NOMO-1 treated with DMSO at 0.1 percent for 48 hours (cell line): ENCODE data around the gene ADSS1.

ENCODE experiments used
- DNase-seq: peaks from one replicate; lab custom pipeline; 2025; ENCODE audit not compliant: unreplicated experiment; lab: John Stamatoyannopoulos, UW

ADSS1 gene

DNA sequence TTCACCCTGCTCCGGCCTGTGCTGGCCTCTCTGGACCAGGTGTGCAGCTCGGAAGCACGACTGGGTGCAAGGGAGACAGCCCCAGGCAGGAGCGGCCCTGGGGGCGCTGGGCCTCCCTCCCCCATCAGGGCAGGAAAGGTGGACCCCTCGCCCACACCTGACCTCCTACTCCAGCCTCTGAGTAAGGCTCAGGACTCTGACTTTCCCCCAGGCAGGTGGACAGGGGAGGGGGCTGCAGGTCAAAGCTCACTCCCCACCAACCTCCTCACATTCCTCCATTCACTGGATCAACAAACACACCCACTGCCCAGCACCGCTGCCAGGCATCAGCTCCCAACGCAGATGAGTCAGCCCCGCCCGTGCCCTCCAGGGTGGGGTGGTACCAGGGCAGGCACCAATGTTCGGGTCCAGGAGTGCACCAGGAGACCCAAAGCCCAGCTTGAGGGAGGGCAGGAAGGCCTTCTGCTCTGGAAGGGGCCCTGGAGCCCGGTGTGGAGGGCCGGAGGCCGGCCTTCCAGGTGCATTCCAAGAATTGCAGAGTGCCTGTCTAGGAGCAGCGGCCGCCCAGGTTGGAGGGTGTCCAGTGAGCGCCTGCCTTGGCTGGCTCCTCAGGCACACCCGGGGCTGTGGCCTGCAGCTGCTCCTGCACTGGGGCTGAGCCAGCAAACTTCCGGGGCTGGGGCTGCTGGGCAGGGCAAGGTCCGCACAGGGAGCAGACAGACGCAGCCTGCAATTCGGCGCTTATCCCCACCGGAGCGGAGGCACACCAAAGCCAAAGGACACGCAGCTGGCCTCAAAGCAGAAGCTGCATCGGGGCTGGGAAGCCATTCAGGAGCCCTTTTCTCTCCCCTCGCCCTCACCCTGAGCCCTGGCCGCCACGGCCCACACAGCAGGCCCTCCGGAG, 36.2 kb upstream of the ADSS1 start:
- DNase-seq: no peak

DNA sequence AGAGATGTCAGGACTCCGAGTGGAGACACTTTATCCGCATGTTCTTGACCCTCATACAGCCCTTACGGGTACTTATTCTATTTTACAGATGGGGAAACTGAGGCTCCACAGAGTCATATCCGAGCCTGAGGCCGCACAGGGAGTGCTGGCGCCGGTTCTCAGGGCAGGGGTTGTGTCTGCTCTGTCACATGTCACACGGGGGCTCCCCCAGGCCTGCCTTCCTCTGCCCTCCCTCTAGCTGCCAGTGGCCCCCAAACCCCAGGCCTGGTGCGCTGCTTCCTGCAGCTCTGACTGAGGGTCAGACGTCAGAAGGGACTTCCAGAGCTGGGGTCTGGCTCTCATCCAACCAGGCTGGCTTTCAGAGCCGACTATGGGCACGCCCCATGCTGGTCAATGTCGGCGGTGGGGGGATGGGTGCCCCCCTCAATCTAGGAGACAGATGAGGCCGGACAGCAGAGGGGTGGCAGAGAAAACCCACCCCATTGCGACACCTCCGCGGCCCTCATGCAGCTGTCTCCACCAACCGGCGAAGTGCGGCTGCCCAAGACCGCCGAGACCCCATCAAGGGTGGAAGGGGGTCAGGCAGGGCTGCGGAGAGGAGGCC, 35.4 kb upstream of the ADSS1 start:
- DNase-seq: no peak

DNA sequence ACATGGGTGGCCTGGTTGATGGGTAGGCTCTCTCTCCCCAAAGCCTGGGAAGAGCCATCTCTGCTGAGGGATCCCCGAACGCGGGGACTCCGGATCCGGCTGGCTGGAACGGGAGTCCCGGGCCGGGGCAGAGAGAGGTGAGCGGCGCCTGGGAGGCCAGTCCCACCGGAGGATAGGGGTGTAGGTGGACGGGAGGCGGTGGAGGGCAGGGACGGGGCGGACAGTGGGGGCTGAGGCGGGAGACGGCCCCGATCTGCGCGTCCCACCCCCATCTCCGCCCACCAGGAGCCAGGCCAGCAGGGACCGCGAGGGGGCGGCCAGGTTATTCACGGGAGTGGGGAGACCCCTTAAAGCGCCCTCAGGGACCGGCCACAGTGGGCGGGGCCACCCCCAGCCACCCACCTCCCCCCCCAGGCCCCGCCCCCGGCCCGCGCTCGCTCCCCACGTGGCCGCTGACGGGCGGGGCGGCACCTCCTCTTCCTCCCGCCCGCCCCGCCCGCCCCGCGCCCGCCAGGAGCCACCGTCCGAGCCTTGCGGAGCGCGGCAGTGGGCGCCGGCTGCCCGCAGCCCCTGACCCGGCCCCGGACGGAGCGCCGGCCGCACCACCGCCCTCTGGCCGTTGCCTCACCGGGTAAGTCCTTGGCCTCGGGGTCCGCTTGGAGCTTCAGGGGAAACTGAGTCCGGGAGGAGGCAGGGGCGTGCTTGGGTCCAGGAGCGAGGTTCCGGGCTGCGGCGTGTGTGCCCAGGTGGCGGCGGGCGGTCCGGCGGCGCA, 34.7 kb upstream of the ADSS1 start, which contains the start of gene INF2:
TSS of gene INF2 (plus strand) at position 510 of the 772 bp plus-strand sequence. CDS start 11,748 bp downstream, outside the sequence.
- DNase-seq: peak; percentile 21

DNA sequence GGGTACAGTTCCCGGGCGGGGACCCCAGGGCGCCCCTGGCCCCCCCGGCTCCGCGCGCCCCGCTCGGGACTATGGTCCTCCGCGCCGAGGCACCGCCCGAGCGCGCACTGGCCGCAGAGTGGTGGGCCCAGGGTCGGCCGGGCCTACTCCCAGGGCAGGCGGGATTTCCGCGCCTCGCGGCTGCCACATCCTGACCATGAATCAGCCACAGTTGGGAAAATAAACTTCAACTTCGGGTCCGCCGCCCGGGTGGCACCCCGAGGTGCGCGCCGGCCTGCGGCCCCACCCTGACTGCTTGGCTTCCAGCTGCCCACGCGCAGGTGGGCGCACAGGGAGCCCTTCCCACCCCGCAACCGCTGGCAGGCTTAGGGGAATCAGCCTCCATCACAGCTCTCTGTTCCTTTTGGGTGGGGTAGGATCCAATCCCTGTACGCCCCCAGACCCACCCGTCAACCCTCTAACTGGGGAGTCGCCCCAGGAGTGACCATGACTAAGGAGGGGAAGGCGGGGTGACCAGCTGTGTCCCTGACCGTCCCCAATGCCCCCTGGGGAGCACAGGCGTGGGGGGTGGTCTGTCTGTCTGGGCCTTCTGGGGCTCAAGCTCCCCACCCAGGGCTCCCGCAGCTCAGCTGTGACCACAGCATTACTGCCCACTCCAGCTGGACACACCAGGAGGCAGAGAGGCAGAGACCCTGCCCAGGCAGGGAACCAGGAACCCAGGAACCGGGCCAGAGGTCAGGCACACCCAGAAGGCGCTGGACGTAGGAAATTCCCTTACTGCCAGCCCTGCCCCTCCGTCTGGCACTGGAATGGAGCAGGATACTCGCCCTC, 33.9 kb upstream of the ADSS1 start:
- DNase-seq: no peak

DNA sequence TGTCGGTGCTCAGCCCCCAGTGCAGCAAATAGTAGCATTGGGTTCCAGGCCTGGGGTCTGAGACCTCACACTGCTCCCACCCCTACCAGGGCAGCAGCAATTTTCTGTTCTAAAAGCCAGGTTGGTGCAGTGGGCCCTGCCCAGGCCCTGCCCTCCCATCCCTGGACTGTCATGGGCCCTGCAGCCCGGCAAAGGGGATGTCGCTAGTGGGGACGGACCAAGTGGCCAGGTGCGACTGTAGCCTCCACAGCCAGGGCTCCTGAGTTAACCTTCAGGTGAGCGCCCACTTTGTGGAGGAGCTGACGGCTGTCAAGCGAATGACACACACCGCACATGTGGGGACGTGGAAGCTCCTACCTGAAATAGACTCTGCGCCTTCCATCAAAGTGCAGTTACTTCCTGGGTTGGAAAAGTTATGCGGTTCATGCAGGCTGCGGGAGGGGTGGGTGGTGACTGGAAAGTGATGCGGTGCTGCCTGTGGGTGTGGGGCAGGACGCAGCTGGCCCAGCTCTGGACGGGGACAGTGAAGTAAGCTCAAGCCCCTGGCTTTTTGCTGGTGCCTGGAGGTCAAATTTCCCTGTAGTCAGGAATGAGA, 33.1 kb upstream of the ADSS1 start:
- DNase-seq: no peak

DNA sequence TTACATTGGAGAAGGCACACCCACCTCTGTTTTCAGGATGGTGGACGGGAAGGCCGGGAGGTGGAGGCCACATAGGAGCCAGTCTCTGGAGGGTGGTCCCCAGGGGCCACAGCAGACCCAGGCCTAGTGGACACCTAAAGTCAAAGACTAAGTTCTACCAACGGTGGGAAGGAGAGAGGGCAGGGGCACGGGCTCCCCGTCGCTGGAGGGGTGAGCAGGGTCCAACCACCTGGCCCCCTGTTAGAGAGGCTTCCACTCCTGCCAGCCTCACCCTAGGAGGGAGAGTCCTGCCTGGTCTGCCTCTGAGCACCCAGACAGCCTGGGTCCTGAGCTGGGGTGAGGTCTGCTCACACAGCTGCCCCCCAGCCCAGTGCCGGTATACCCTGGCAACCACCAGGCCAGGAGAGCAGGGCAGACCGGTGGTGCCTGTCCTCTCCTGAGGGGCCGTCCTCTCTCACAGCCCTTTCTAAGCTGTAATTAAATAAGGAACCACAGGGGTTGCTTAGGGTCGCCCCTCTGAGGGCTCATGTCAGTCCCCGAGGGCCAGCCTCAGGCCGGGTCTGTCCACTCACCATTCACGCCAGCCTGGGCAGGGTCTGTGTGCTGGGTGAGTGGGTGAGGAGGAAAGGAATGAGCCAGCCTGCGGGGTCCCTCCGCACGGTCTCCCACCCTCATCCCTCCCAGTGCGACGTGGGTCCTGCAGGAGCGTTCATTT, 32.3 kb upstream of the ADSS1 start:
- no peak for DNase-seq

DNA sequence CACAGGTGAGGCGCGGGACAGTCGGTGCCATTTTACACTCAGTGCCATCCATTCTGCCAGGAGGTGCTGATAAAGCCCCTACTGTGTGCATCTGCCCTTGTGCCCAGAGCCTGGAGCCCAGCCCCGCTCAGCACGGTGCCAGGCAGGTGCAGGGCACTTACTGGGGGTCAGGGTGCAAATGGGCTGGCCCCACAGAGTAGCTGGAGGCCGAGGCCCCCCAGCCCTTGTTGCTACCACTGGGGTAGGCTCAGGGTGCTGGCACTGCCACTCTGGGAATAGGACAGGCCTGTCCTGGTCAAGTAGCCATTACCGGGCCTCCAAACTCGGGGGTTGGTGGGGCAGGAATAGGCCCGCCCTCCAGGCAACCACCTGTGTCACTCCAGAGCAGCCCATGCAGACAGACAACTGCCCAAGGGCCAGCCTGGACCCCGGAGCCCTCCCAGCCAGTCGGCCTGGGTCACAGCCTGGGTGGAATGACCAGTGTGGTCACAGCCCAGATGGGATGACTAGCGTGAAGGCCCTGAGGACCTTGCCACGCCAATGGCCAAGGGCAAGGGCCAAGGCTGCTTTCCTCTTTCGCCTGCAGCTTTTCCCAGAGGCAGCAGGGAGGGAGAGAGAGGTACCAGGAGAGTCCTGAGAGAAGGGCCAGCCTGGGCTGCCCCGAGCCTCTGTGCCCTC, 31.6 kb upstream of the ADSS1 start:
- no peak for DNase-seq

DNA sequence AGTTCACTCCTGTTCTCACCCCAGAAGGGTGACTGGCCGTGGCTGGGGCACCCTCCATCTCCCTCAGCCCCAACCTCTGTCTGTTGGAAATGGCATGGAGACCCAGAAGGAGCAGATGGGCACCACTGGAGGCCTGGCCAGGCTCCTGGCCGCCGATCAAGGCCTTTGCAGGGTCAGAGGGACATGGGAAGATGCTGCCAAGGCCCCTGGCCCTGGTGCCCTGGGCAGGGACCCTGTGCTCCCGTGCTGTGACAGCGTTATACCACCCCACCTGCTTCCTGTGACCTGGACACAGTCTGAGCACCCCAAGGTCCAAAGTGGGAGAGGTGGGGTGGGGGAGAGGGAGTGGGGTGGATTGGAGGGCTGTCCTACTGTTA, 31.1 kb upstream of the ADSS1 start:
- no peak for DNase-seq

DNA sequence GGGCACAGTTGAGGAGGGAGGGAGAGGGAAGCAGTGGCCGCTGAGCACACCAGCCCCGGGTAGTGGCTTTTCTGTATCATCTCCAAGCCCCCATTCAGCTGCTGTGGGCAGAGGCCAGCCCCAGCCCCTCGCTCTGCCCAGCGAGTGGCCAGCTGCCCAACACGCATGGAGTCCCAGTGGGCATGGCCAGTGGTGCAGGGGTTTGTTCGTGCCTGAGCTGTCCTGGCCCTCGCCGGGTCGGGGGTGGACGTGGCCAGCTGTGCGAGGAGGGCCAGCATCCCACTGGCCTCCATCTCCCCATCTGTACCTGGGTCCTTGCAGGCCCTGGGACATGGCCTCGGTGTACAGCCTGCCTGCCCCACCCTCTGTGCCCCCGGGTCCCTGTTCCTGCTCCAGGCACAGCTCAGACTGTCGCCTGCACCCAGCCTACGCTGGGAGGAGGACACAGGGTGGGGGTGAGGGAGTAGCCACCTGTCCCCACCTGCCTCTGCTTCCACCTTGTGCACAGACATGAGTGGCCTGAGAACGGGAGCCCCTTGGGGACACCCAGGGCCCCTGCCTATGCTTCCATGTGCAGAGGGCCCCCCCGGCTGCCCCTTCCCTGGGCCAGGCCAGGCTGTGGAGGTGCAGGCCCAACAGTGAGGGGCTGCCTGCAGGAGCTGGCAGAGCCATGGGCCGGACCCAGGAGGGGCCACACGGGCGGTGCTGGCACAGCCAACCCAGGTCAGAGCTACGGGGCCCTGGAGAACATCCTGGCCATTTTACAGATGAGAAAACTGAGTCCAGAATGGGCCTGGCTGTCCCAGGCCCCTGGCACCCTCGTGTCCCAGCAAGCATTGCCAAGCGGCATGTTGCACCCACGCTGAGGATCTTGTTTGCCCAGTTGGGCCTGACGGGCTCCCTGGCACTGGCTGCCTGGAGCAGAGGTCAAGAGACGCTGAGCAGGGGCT, 30.3 kb upstream of the ADSS1 start:
- no peak for DNase-seq

DNA sequence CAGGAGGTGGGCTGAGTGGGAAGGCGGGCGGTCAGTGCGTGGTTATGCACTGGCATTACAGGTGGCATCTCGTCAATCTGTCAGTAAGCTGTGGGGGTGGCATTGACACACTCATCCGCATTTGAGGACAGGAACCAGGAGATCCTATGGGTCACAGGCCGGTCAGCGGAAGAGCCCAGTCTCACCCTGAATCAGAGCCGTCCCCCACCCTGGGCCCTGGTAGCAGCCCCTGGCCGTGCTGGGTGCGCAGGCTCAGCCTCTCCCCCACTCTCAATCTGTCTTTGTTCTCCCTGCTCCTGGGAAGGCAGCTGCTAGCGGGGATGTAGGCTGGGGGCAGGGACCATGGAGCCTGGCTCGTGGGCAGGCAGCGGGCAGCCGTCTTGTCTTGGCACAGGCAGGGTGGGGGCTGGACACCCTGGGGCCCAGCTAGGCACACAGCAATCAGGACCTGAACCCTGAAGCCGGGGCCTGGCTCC, 29.5 kb upstream of the ADSS1 start:
- DNase-seq: no peak

DNA sequence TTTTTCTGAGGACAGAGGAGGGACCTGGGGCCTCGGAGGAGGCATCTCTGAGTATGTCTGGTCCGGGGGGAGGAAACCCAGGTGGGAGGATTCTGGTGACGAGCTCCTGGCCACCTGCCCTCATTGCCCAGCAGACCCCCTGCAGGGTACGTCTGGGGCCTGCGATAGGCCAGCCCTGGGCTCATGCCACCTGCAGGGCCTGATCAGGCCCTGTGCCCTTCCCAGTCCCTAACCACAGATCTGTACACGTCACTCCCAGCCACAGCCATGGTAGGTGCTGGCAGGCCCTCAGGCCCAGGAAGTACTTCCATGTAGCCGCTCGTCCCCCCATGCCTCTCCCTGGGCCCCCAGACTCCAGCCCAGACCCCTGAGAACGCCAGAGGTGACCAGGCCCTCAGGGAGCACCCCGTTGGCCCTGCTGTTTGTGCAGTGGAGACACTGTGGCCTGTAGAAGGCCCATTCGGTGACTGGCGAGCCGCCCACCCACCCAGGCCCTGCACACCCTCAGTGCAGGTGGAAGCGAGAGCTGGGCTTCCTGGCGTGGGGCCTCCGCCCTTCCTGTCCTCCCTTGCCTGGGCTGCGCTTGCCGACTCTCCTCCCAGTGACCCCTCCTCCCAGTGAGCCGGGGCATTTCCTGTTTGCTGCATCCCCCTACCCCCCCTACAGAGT, 28.9 kb upstream of the ADSS1 start:
- no peak for DNase-seq

DNA sequence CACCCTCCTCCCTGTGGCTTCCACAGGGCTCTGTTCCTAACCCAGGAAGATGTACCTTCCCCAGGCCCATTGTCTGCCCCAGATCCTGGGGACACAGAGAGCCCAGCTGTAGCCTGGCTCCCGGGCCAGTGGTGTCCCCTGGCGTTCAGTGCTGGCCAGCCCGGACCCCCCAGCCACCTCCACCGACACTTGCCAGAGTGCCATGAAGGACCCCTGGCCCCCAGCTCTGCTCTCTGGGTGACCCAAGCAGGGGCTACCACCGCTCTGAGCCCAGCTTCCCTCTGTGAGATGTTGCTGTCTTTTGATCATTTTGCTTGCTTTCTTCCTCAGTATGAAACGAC, 28.4 kb upstream of the ADSS1 start:
- DNase-seq: no peak

DNA sequence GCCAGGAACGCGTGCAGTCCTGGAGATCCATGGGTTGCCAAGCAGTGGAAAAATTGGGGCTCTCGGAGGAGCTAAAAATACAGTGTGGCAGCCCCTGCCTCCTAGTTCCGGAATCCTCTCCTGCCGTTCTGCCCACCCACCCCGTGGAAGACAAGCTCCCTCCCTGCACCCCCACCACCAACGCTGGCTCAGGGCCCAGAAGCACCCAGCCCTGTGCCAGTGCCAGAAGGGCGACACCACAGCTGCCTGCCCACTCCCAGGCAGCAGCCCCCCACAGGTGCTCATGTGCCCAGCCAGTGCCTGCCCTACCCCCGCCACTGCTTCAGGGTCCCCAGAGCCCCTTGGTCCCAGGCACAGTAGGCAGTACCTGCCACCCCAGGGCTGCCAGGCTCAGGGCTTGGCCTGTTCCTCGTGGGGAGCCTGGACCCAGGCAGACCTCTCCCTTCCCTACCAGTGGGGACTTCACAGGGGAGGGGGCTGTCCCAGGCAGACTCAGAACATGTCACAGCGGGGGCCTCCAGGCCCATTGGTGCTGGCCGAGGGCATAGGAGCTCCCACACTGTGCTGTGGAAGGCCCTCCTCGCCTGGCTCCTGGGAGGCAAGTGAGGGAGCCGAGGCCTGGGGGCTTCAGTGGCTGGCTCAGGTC, 27.2 kb upstream of the ADSS1 start:
- no peak for DNase-seq

DNA sequence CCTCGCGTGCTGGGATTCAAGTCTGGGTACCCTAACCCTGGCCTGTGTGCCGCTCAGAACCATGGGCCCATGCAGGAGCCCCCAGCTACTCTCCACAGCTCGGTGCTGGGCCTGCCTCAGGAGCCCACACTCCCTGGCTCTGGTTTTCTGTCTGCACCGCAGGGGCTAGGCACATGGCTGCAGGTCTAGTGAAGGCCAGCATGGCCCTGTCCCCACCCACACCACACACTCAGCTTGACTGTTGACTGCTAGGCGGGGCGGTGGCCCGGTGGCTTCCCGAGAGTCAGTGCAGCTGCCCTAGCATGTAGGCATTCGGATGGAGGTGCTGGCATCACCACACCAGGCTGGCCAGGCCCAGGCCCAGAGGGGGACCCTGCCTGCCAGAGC, 26.7 kb upstream of the ADSS1 start:
- DNase-seq: no peak

DNA sequence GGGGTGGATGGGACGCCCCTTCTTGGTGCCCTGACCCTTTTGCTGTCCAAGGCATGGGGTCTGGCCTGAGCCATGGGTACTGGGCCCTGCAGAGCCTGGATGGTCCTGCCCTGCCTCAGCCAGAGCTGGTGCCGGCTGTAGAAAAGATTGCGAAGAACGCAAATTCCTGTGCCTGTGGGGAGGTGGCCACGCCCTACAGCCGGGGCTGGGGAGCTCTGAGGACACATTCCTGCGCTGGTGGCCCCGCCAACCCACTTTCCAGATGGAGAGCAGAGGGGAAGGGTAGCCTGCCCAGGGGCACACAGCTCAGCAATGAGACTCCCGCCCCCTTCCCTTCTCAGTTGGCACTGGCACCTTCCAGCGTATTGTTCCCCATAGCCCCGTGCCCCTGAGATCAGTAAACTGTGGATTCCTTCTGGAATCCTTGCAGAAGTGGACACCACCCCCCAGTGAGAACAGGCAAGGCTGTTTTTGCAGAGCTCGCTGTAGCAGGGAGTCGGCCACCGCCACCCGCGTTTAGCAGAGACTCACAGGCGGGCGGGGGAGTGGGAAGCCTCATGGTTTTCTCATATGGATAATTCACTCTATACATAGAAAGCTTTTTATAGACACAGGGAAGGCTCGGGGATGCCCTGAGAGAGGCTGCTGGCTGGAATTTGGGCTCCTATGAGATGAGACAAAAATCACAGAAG, 26.0 kb upstream of the ADSS1 start:
- DNase-seq: no peak

DNA sequence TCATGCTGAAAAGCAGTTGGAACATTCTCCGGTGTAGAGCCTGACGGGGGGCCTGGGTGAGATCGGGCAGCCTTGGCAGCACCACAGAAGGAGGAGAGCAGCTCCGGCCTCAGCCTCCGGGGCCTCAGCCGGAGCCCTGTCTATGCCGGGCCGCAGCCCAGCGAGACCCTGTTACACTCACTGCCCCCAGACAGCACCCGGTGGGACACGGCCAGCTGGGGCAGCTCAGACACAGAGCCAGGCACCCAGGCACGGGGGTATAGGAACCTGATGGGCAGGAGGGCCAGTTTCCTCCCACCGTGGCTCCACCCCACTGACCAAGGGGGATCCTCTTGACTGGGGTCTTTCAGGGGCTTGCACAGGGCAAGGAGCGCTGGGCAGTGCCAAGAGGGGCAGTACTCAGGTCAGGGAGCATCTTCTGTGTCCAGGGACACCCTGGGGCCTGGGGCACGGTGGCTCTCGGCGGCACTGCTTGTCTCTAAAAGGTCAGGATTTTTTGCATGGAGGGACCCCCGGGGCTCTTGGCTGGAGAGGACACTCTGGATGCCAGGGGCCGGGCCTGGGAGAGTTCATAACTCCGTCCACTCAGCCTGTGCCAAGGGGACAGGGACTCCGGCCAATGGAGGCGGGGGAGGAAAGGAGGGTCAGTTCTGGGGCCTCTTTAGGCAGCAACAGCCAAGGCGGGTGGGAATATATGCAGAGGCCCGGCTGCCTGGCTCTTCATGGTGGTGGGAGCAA, 25.2 kb upstream of the ADSS1 start:
- DNase-seq: no peak
